Pancreas (tissue), 10 donors: ENCODE data around the gene ASB11. TPM values are rescaled to one million over a fixed set of nuclear protein-coding genes. Genes with fewer than 3 reads are reported as not detected.

Experiments
- ATAC-seq, 4 donors: fragments of 200-7000 bp; cut with Tn5 transposase; one replicate each; pipeline versions ENCODE4 v1.8.0 to v1.9.1; 2020; ENCODE audit warnings: mild to moderate bottlenecking in 4 of 4, moderate library complexity in 4 of 4
- DNase-seq, 6 donors: peaks; one replicate each; pipeline ENCODE4 v3.0.0-alpha.2; 2020
- FAIRE-seq: peaks from 2 replicates; lab custom pipeline; 2012; peaks lifted over from hg19 to GRCh38; lab: Jason Lieb, UNC
- H3K27ac ChIP-seq, 4 donors: fragments of 200-600 bp; sonication (generic); 1 replicate in 3 of 4; 2 replicates in 1 of 4; pipeline versions ENCODE4 v1.5.0 to v1.8.0; 2020
- H3K27me3 ChIP-seq, 4 donors: fragments of 200-600 bp; one replicate each; pipeline ENCODE4 v1.8.0; 2021
- H3K36me3 ChIP-seq, 3 donors: fragments of 200-600 bp; sonication (generic) in 1 of 3; one replicate each; pipeline versions ENCODE4 v1.5.0 to v1.8.0; 2020 to 2021
- H3K4me1 ChIP-seq, 3 donors: fragments of 200-600 bp; one replicate each; pipeline ENCODE4 v1.8.0; 2021
- H3K4me3 ChIP-seq, 4 donors: fragments of 200-600 bp; sonication (generic) in 2 of 4; one replicate each; pipeline versions ENCODE4 v1.5.0 to v1.8.0; 2020 to 2021
- H3K9me3 ChIP-seq, 4 donors: fragments of 200-600 bp; one replicate each; pipeline ENCODE4 v1.8.0; 2021
- CTCF ChIP-seq, 4 donors: fragments of 200-600 bp; sonication (generic) in 3 of 4; IDR thresholded peaks; one replicate each; pipeline versions ENCODE4 v1.5.0 to v1.8.0; 2021; ENCODE audit warnings: antibody characterized with exemption in 4 of 4
- WGBS, 2 donors: extraction: QIAGEN DNeasy Blood & Tissue Kit; methylation state at CpG; one replicate each; pipeline ENCODE4 v1.1.7; 2013; 5-methylcytosine and 5-hydroxymethylcytosine counted together
- intact Hi-C, 3 donors: fragments of 100-400 bp; cut with DNase I; formaldehyde crosslinking; loops; one replicate each; pipeline versions ENCODE4 v1.11.1 to v1.14.2; 2022
- polyA plus RNA-seq, 2 donors: library from polyadenylated mRNA; stranded (reverse); fragments of 200-250 nt; gene quantifications; one replicate each; pipeline ENCODE4 v1.2.3, GENCODE V29; 2013
- total RNA-seq, 6 donors: library from RNA; stranded (reverse); fragmentation: NEBNext Ultra II Directional in 4 of 6; extraction: Animal tissue kit (Norgen Biotek cat#: 25700) in 4 of 6; gene quantifications; one replicate each; pipeline versions ENCODE4 v1.2.1 to v1.2.4, GENCODE V29; 2021 to 2023
- donor health status: healthy with polysubstance abuse.
- donor health status: DM: no; HTN: no; CAD: no; lungs with moderate emphysema.
- donor health status: DM: no; HTN: no; CAD: no.
- donor health status: control.
- donor health status: control.
- donor health status: Bipolar disorder and iron deficiency.
- donor health status: DM: yes; HTN: yes; CAD: no.
- donor health status: DM: no; HTN: no; CAD: no.
- donor health status: DM: no; HTN: no; CAD: no.
- donor health status: DM: yes; HTN: yes; CAD: no.

Gene ASB11
- total and polyA plus RNA-seq, 8 donors = 0.09 to 0.22 TPM; not detected in 6

DNA sequence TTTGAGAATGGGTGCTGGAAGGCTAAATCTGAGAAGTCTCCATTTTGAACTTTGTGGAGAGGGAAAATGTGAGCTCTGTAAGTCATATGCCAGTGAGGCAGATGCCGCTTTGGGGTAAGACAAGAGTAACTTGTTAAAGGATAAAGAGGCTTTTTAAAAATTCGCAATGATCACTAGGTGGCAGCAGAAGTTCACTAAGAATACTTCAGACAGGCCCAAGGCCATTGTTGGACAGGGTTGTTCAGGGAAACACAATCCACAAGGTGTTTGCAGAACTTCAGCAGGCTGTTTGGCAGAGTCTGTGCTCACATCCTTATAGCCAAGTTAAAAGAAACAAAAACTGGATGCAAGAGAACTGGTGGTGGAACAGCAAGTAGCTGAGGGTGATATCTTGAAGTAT is 33.6 kb upstream of the ASB11 start:
- Histone ChIP-seq H3K4me3 (no peak overlapping the region), H3K27me3 (no peaks in the 10 kb centered on the region), H3K9me3 (no peaks in the 10 kb centered on the region), H3K4me1 (no peaks in the 10 kb centered on the region), H3K27ac (no peak overlapping the region), H3K36me3 (no peaks in the 10 kb centered on the region)
- ATAC-seq (peak; percentile 77 to 97 (median 94)), DNase-seq (peak in 4 of 6 donors; percentile 19 to 44 (median 30)), FAIRE-seq (peak; percentile 59)
- 17 to 33% methylated on average over 2 of the region's 2 CpGs for WGBS, 2 donors
- intact Hi-C loops = loop anchor here in 2 of 3 donors (5.0 kb wide), 1 partner anchor 118 kb away; no protein-coding TSS in a partner anchor
- peak in 3 of 4 donors; percentile 11 to 42 (median 37) for TF ChIP-seq CTCF (IDR thresholded peaks at IDR 0.05)

DNA sequence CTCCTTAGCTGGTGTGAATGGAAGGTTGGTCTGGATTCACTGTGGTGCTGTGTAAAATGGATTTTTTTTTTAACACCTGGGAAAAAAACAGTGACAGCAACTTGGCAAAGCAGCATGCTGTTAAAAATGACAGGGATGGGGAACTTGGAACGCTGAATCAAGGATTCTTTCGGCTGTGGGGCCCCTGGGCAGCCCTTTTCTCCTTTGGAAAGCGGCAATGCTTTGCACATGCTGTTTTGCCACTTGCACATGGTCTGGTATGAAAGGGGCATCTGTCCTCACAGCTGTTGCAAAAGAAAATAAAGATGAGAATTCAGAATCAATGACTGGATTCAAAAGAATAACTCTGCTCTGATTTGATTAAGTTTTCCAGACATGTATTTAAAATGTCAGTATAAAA is 30.5 kb upstream of the ASB11 start:
- H3K36me3 ChIP-seq = no peaks in the 10 kb centered on the region
- no peaks in the 10 kb centered on the region for H3K4me1 ChIP-seq
- intact Hi-C loops = loop anchor here in 2 of 3 donors (5.0 kb wide), 1 partner anchor 121 kb away; no protein-coding TSS in a partner anchor
- no peaks in the 10 kb centered on the region for H3K27me3 ChIP-seq
- no peak overlapping the region for H3K4me3 ChIP-seq
- FAIRE-seq (no peak), DNase-seq (no peak), ATAC-seq (no peak)
- H3K27ac ChIP-seq = no peak overlapping the region
- TF ChIP-seq CTCF (IDR thresholded peaks at IDR 0.05) = no peak
- WGBS, 2 donors = 61 to 66% methylated on average over 3 of the region's 3 CpGs
- H3K9me3 ChIP-seq = no peaks in the 10 kb centered on the region

DNA sequence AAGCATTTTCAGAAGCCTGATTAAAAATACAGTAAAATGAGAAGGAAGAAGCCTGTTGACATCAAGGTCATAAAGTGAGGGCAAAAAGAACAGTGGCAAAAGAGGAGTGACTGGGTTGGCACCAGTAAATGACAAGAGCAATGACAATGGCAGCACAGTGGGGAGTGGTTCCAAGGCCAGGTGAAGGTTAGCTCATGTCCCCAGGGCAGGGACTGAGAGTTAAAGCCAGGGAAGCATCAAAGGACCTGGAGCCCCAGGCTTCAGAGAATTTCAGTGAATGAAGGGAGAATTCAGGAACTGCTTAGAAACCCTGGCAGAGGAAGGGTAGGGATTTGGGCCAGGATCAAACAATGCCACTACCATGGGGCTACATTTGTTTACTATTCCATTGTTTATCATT is 28.7 kb upstream of the ASB11 start:
- no peak overlapping the region for H3K27ac ChIP-seq
- peaks cover 0 to 8% (median 0%) of the 10 kb centered on the region in 4 donors for H3K27me3 ChIP-seq
- FAIRE-seq = no peak
- no peak for TF ChIP-seq CTCF (IDR thresholded peaks at IDR 0.05)
- no peaks in the 10 kb centered on the region for H3K9me3 ChIP-seq
- H3K36me3 ChIP-seq = no peaks in the 10 kb centered on the region
- no peak for ATAC-seq
- intact Hi-C loops = no loop called here
- no peaks in the 10 kb centered on the region for H3K4me1 ChIP-seq
- no peak overlapping the region for H3K4me3 ChIP-seq
- DNase-seq = no peak

DNA sequence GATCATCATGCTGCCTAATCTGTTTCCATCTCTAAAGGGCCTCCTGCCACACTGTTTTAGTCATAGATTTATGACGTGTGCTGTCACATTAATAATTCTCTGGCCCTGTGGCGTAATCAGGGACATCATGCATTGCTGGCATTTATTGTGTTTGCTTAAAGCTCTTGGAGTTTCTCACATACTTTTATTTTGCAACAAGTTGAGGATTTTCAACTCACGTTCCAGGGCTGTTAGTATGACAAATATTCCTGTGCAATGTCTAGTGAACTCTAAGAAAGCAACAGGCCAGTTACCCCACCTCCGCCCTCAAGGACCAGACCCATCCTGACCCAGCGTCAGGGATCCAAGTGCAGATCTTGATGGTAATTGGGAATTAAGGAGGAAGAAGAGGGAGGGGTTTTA is 27.6 kb upstream of the ASB11 start:
- H3K4me1 ChIP-seq = no peaks in the 10 kb centered on the region
- intact Hi-C loops = no loop called here
- no peak overlapping the region for H3K27ac ChIP-seq
- ATAC-seq (peak in 3 of 4 donors; percentile 32 to 68 (median 47)), FAIRE-seq (no peak), DNase-seq (peak in 1 of 6 donors; percentile 23)
- no peaks in the 10 kb centered on the region for H3K36me3 ChIP-seq
- no peak overlapping the region for H3K4me3 ChIP-seq
- 41 to 56% methylated on average over 5 of the region's 5 CpGs for WGBS, 2 donors
- no peak for TF ChIP-seq CTCF (IDR thresholded peaks at IDR 0.05)
- H3K27me3 ChIP-seq = peaks cover 0 to 14% (median 0%) of the 10 kb centered on the region in 4 donors
- H3K9me3 ChIP-seq = no peaks in the 10 kb centered on the region

GRCh38 chrX:15340867-15341266 is 25.4 kb upstream of the ASB11 start:
- Histone ChIP-seq H3K27ac (no peak overlapping the region), H3K4me3 (no peak overlapping the region), H3K36me3 (no peaks in the 10 kb centered on the region), H3K27me3 (peaks cover 0 to 33% (median 0%) of the 10 kb centered on the region in 4 donors), H3K4me1 (no peaks in the 10 kb centered on the region), H3K9me3 (no peaks in the 10 kb centered on the region)
- TF ChIP-seq CTCF (IDR thresholded peaks at IDR 0.05) = no peak
- no peak for ATAC-seq
- FAIRE-seq = no peak
- intact Hi-C loops = no loop called here
- WGBS, 2 donors = 87 to 89% methylated on average over 2 of the region's 2 CpGs
- DNase-seq = no peak
